Psoas muscle (tissue), 8 donors: ENCODE data around the gene BAZ2A. TPM values are rescaled to one million over a fixed set of nuclear protein-coding genes. Genes with fewer than 3 reads are reported as not detected.

Experiments
- ATAC-seq, 4 donors: fragments of 200-7000 bp; cut with Tn5 transposase; one replicate each; pipeline ENCODE4 v1.9.1; 2020; ENCODE audit warnings: moderate library complexity in 3 of 4, mild to moderate bottlenecking in 2 of 4
- DNase-seq, 2 donors: peaks; one replicate each; pipeline ENCODE4 v3.0.0-alpha.2; 2020
- H3K27ac ChIP-seq: fragments of 200-600 bp; one replicate; pipeline ENCODE4 v1.8.0; 2022
- H3K27me3 ChIP-seq, 3 donors: fragments of 200-600 bp in 1 of 3; one replicate each; pipeline versions ENCODE4 v1.6.1 to v1.8.0; 2013 to 2022; ENCODE audit warnings: low read length in 2 of 3, mild to moderate bottlenecking in 2 of 3, moderate library complexity in 1 of 3; ENCODE audit not compliant: insufficient read depth in 3 of 3
- H3K36me3 ChIP-seq, 2 donors: fragments of 200-600 bp in 1 of 2; one replicate each; pipeline versions ENCODE4 v1.6.1 to v1.8.0; 2013 to 2022; ENCODE audit warnings: low read depth in 1 of 2, mild to moderate bottlenecking in 1 of 2, moderate library complexity in 1 of 2; ENCODE audit not compliant: insufficient read depth in 1 of 2
- H3K4me1 ChIP-seq: fragments of 200-600 bp; one replicate; pipeline ENCODE4 v1.8.0; 2022
- H3K4me3 ChIP-seq: fragments of 200-600 bp; one replicate; pipeline ENCODE4 v1.8.0; 2022; ENCODE audit warnings: mild to moderate bottlenecking
- H3K9me3 ChIP-seq: fragments of 200-600 bp; one replicate; pipeline ENCODE4 v1.8.0; 2022
- CTCF ChIP-seq: fragments of 200-600 bp; IDR thresholded peaks from one replicate; pipeline ENCODE4 v1.8.0; 2022; ENCODE audit warnings: antibody characterized with exemption
- WGBS, 3 donors: extraction: QIAGEN DNeasy Blood & Tissue Kit; methylation state at CpG; one replicate each; pipeline versions ENCODE4 v1.1.6 to v1.1.7; 2013; 5-methylcytosine and 5-hydroxymethylcytosine counted together
- intact Hi-C, 2 donors: fragments of 100-400 bp; cut with DNase I; formaldehyde crosslinking; loops; one replicate each; pipeline versions ENCODE4 v1.11.0 to v1.14.2; 2022
- polyA plus RNA-seq, 3 donors: library from polyadenylated mRNA; stranded (reverse); fragments of 200-250 nt; gene quantifications; one replicate each; pipeline ENCODE4 v1.2.3, GENCODE V29; 2013
- total RNA-seq, 4 donors: library from RNA; stranded (reverse); fragmentation: NEBNext Ultra II Directional in 2 of 4; extraction: Animal tissue kit (Norgen Biotek cat#: 25700) in 2 of 4; gene quantifications; one replicate each; pipeline versions ENCODE4 v1.2.1 to v1.2.4, GENCODE V29; 2021 to 2023
- donor health status: healthy with polysubstance abuse.
- donor health status: DM: no; HTN: no; CAD: no; lungs with moderate emphysema.
- donor health status: Bipolar disorder and iron deficiency.
- donor health status: healthy.
- donor health status: DM: yes; HTN: yes; CAD: no.
- donor health status: DM: no; HTN: no; CAD: no.
- donor health status: DM: no; HTN: no; CAD: no.
- donor health status: DM: yes; HTN: yes; CAD: no.

The BAZ2A gene
- total and polyA plus RNA-seq, 7 donors = 10.0 to 53.8 (median 41.0) TPM

DNA sequence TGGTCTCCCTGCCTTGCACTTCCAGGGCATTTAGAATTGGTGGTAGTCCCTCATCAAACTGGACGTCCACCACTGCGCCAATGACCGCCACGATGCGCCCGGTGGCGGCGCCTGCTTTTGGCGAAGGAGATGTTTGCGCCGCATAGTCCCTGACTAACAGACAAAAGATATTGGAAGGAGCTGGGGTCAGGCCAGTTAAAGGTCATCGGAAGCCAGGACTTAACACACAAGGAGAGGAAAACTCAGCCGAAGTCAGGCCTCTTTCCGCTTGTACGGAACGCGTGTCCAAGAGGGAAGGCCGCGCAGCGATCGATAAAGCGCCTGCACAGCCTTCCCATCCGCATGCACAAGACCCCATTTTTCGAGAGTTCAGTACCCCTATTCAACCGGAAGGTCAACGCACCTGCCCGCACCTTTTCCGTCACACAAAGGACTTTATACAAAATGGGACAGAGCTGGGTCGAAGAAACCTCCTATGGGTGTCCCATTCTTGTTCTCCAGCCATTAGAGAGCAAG lies 15.1 kb upstream of the BAZ2A start:
- Histone ChIP-seq H3K27me3 (no peaks in the 10 kb centered on the region), H3K9me3 (no peaks in the 10 kb centered on the region), H3K36me3 (peaks cover 15 to 46% of the 10 kb centered on the region in 2 donors), H3K27ac (peak overlapping the region; percentile 98), H3K4me3 (peak overlapping the region; percentile 99), H3K4me1 (peaks cover 29% of the 10 kb centered on the region)
- no peak for TF ChIP-seq CTCF
- intact Hi-C loops = loop anchor here (2.0 to 5.0 kb wide), 3 partner anchors 37 to 76 kb away; partner anchors contain the start of gene PTGES3 (in 1 of the 2)
- peak; percentile 15 to 66 (median 33) for ATAC-seq
- DNase-seq = peak in 1 of 2 donors; percentile 61
- 0 to 1% (median 1%) methylated on average over 29 of the region's 29 CpGs for WGBS, 3 donors

DNA sequence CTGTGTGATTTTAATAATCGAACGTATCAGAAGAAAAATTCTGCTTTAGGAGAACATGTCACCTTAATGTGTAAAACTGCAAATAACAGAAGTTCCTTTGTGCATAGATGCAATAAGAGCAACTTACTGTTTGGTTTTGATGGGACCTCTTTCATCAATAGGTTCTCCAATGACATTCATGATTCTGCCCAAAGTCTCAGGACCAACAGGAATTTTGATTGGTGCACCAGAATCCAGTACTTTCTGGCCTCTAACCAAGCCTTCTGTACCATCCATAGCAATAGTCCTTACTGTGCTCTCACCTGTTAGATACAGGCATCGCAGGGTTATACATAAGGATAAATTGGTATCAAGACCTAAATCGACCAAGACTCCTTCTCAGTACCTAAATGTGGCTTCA lies 14.5 kb upstream of the BAZ2A start:
- peak overlapping the region; percentile 98 for H3K27ac ChIP-seq
- intact Hi-C loops = loop anchor here (2.0 to 5.0 kb wide), 3 partner anchors 38 to 76 kb away; partner anchors contain the start of gene PTGES3 (in 1 of the 2)
- H3K36me3 ChIP-seq = peaks cover 15 to 52% of the 10 kb centered on the region in 2 donors

GRCh38 chr12:56641219-56641618 lies 11.1 kb upstream of the BAZ2A start:
- DNase-seq = no peak
- Histone ChIP-seq H3K9me3 (no peaks in the 10 kb centered on the region), H3K27me3 (no peaks in the 10 kb centered on the region), H3K4me3 (no peak overlapping the region), H3K4me1 (peaks cover 45% of the 10 kb centered on the region), H3K27ac (no peak overlapping the region), H3K36me3 (peaks cover 26 to 78% of the 10 kb centered on the region in 2 donors)
- TF ChIP-seq CTCF = no peak
- intact Hi-C loops = no loop called here
- WGBS, 3 donors = 75 to 81% (median 76%) methylated on average over 6 of the region's 6 CpGs
- no peak for ATAC-seq

More for the DNA sequence above, 14.5 kb upstream of the BAZ2A start:
- peaks cover 29% of the 10 kb centered on the region for H3K4me1 ChIP-seq
- no peaks in the 10 kb centered on the region for H3K9me3 ChIP-seq
- TF ChIP-seq CTCF = no peak
- H3K27me3 ChIP-seq = no peaks in the 10 kb centered on the region
- WGBS, 3 donors = 36 to 47% (median 38%) methylated on average over 4 of the region's 4 CpGs
- DNase-seq (no peak), ATAC-seq (no peak)
- H3K4me3 ChIP-seq = peak overlapping the region; percentile 99

- H3K27ac ChIP-seq = peak overlapping the region; percentile 90
- H3K9me3 ChIP-seq = no peaks in the 10 kb centered on the region
- WGBS, 3 donors = 46 to 54% (median 51%) methylated on average over 2 of the region's 2 CpGs
- peaks cover 20 to 55% of the 10 kb centered on the region in 2 donors for H3K36me3 ChIP-seq
- no peaks in the 10 kb centered on the region for H3K27me3 ChIP-seq
- no peak for ATAC-seq
- no peak for DNase-seq
- peak overlapping the region; percentile 77 for H3K4me3 ChIP-seq
- TF ChIP-seq CTCF = no peak
- intact Hi-C loops = loop anchor here (2.0 to 5.0 kb wide), 2 partner anchors 85 to 121 kb away; no protein-coding TSS in a partner anchor
- peaks cover 45% of the 10 kb centered on the region for H3K4me1 ChIP-seq
Observed at GRCh38 chr12:56637621-56638020, 7.5 kb upstream of the BAZ2A start.
